HUDEP-2 (cell line): ENCODE results near the gene ENOX2.
A peak's percentile ranks its signal among the peaks of the same experiment; 100 is the strongest.

Experiments used
- DNase-seq, 76 experiments: peaks; one replicate each; lab custom pipeline; 2025; ENCODE audit not compliant: unreplicated experiment in 76 of 76; lab: John Stamatoyannopoulos, UW

Gene ENOX2

DNA sequence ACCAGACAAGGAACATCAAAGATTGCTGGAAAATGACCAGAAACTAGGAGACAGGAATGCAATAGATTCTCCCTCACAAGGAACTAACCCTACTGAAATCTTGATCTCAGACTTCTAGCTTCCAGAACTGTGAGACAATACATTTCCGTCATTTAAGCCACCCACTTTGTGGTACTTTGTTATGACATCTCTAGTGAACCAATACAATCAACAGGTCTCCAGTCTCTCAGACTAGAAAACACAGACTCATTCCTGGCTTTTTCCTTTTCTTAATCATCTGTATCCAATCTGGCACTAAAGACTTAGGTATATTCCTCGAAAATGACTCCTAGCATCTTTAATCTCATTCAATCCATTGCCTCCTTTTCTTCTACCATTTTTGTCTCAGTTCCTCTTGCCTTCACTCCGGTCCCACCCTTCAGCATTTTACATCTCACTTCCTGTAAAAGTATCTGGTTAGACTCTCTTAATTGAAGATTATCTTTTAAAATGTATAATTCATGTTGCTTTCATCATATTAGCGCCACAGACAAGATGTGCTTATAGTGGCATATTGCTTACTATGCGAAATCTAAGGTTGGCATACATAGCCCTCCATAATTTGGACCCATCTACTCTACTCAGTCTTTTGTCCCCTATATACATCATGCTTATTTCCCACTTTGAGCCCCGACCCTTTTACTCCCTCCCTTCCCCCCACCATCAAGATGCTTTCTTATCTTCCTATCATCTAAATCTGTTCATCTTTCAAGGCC, 250.0 kb downstream of the ENOX2 start:
- DNase-seq: no peak

DNA sequence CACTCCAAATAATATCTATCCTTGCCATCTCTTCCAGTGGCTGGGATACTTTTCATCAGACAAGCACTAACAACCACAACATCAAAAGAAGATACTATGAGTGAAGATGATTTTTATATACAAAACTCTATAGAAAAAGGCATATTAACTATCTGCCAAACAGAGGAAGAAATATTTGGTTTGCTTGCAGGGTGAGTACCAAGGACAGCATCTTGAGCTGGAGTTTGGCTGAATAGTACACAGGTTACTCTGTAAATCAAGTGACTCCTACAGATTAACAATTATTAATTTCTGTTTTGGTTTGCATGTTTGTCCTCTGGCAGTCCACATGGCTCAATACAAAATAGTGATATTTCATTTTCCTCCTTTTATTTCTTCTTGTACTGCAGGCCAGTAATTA, 253.3 kb downstream of the ENOX2 start:
- no peak for DNase-seq

DNA sequence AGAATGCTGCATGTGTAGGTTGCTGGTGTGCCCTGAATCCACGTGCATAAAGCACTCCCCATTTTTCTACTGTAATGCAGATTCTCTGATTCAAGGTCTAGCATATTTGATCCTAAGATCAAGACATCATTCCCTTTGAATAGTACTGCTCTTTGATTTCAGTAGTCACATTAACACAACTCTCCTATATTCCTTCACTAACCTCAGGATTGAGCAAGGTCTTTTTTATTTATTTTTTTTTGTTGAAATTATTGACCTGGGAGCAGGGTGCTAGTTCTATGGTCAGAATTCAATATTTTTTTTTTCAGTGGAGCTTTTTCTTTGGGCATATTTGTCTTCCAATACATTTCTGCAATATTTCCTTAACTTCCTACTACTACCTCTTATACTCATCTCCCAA, 255.5 kb downstream of the ENOX2 start:
- no peak for DNase-seq

DNA sequence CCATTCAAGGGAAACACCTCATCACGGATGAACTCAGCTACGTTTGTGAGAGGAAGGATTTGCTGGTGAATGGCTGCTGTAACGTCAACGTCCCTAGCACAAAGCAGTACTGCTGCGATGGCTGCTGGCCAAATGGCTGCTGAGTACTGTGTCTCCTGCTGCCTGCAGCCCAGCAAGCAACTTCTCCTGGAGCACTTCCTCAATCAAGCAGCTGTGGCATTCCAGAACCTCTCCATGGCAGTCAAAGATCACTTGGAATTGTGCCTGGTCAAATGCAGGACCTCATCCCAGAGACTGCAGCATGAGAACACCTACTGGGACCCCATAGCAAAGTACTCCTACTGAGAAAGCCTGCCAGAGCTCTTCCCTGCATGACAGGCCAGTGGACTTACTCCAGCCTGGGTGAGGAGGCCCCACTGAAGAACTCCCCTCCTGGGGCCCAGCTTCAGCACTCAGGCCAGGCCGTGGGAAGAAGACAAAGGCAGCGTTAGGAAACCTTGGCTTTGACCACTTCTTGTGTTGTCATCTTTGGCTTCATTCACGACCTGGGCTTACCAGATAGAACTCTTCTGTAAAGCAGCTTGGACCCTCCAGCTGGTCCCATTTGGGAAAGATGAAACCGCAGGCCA, 256.9 kb downstream of the ENOX2 start:
- DNase-seq: no peak

DNA sequence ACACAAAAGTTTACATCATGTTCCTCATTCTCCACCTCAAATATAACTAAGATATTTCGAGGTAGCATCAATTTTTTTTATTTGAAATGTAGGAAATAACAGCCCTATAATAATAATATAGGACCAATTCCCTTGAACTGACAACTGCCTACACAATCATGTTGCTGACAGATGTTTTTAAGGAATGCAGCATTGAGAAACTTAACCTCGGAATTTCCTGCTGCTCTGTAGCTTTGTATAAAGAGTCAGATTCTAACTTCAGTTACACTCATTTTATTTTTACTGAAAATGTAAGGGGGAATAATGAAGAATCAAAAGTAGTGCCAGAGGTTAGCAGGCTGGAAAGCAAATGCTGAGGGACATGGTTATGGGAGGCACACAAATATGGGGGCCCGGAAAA, 265.4 kb downstream of the ENOX2 start:
- DNase-seq: no peak

DNA sequence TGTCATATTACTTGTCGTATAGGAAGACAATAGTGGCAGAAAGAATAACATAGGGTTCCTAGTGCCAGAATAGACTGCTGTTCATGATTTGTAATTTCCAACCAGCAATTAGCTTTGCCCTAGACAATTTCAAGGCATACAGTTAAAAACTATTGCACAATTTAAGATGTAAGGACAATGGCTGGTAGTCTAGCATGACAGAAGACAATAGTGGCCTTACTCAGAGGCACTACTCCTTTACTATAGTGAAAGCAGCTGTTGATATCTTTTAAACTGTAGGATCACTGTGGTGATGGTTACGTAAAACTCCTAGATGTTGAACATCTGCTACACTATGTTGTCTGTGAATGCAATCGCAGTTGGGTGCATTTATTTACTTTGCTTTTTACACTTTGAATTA, 266.7 kb downstream of the ENOX2 start:
- no peak for DNase-seq

DNA sequence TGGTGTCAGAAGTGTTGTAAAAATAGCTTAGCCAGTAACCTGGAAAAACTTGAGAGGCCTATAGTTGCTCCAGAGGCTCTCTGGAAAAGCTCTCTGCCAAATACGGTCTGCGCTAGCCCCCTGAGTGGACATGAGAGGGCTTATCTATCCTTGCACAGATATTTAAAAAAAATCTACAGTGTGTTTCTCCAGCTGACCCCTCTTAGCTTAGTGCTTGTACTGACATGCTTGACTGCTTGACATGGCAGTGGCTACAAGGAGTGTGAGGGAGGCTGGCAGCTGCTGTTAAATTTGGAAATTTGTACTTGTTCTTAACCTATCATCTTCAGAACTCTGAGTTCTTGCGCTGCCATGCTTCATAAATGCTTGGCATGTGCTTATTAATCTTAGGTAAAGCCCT, 272.0 kb downstream of the ENOX2 start:
- no peak for DNase-seq

DNA sequence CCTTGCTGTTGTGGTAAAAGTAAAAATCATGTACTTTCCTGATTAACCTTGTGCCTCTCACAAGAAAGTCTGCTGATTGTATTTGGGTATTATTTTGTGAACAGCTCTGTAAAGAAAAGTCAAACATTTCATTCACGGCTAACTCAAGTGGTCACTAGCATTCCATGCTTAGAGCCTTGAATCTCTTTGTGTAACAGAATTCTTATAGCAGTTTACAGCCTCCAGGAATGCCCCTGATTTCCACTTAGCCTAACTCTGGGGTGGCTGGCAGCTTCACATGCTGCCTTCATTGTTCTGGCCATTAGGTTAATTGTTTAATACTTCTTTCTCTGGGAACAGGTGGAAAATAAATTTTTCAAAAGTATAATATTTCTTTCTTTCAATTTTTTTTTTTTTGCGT, 274.5 kb downstream of the ENOX2 start:
- DNase-seq: no peak

DNA sequence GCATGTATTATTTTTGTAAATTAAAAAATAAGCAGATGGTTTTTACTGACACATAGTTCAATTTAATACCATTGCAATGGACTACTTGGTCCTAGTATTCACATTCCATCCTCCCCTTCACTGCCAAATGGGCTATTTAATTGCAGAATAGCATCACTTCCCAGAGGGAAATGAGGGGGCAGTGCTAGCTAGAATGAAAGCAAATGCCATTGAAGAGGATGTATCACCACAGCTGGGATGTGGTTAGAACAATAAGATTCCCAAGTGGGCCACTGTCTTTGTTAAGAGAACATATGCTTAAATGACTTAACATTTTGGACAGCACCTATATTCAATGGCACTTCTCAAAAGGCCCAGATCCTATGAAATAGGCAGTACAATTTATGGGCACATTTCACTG, 276.5 kb downstream of the ENOX2 start:
- no peak for DNase-seq

DNA sequence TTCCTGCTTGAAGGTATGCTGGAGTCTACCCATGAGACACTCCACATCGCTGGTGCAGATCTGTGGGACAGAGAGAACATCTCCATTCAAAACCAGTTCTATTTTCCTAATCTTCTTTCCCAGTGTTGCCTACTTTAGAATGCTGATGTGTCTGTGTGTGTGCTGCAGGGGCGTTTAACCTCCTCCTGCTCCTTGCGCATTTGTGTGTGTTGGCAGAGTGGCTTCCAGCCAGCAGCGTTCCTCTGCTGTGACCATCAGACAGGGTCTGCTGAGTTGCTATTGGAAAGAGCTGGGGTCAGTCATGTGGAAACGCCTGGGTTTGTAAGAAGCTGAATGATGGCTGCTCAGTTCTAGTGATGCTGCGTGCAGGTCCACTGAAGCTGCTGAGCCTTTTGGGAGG, 277.6 kb downstream of the ENOX2 start:
- no peak for DNase-seq

DNA sequence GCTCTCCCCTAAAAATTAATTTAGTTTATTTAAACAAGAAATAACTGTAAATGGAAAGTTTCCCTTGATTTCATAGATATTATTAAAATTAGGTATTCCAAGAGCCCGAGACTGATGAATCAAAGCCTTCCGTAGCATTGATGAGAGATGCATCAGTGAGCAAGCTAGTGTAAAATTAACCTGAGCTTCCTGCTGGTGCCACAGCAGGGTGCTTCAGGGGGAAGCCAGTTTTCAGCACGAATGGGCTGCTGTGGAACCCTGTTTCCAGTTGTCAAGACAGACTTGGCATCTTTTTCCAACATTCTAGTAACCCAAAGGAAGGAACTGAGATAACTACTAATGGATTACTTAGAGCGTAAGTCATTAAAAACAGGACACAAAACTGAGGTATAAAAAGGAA, 279.5 kb downstream of the ENOX2 start:
- DNase-seq: no peak

DNA sequence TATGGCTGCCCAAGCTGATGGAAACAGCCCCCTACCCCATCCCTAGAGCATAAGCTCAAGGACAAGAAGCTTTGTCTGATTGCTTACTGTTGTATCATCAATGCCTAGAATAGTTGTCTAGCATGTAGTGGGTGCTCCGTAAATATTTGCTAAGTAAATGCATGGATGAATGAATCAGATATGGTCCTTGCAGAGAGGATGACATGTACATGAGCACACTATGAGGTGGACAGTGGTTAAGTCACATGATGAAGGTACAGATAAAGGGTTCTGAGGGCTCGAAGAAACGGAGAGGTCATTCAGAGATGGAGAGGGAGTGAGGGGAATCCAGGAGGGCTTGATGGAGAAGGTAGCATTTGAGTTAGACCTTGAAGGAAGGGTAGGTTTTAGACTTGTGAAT, 287.1 kb downstream of the ENOX2 start:
- DNase-seq: no peak

DNA sequence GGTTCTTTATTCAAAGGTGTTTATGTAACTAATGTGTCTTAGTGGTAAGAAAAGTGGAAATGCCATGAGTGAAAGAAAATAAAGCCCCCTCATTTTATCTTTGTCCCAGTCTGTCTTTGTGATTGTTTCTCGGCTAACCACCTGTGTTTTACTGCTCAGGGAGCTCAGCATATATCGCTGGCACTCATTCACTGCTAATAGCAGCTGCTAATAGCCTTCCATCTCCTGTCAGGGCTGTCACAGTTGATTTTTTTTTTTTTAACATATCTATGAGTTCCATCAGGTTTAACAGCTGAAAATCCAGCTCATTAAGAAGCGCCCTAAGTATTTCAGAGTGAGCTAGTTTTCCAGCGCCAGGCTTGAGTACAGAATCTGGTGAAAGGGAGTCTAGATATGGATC, 295.6 kb downstream of the ENOX2 start:
- DNase-seq: no peak

DNA sequence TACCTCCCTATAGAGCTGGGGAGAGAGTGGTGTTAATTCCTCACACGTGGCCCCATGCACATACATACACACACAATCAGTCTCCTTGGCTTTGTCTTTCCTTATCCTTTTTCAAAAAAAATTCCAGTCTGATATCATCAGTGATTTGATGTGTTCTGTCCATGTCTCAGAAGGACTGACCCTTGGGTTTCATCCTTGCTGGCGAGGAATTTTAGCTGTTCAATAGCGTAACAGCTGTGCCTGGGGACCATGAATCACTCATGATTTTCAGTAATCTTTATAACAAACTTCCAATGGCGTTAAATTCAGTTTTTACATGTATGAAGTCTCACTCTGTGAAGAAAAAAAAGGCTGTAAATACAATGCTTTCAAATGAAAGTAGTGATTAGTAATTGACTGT, 296.6 kb downstream of the ENOX2 start:
- no peak for DNase-seq

DNA sequence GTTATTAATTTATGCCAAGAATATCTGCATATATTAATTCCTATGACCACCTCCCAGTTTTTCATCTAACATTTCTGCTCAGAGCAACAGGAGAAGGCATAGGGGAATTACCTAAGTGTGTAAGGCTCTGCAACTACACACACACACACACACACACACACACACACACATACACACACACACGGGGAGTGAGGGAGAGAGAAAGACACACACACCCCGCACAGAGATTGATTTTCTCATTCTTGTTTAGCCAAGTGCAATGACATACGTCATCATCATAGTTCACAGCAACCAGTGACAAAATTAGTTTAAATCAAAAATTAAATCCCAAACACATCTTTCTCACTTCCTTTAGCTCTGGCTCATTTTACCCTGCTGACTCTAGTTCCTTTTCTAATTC, 298.1 kb downstream of the ENOX2 start:
- DNase-seq: no peak

DNA sequence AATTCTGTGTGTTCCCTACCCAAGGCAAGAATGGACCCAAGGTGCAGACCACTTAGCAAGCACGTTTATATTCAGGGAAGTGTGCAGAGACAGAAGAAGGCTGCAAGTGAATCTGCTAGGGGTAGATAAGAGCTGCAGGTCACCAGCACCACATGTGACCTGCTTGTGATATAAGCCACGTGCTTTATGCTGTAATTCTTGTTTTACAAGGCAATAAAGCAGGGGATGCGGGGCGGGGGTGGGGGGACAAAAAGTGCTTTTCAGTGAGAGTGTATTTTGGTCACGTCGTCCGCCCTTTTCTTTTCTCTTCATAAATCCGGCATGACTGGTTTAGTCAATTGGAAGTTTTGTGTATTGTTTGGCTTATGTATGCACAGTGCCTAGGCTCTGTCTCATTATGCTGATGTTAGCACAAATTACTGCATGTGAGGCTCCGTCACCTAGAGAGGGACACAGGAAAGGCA, 308.5 kb downstream of the ENOX2 start:
- peak in 73 of 76 experiments; percentile 4 to 80 (median 44) for DNase-seq

DNA sequence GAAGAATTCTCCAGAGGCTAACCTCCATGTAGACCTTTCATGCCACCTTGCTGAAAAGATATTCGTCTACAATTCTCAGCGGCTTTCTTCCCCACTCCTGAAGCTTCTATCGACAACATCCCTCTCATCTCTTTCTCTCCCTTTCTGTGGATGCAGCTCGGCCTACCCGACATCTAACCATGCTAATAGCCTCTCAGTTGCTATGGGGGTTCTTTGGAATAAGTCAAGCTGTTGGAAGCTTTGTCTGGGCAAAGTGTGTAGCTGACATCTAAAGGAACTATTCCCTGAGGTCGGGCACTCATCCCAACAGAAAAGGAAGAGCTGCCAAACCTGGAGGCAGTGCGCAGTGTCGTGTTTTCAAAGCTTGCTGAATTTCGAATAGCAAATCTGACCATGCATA, 309.1 kb downstream of the ENOX2 start:
- DNase-seq: peak in 1 of 76 experiments; percentile 7

DNA sequence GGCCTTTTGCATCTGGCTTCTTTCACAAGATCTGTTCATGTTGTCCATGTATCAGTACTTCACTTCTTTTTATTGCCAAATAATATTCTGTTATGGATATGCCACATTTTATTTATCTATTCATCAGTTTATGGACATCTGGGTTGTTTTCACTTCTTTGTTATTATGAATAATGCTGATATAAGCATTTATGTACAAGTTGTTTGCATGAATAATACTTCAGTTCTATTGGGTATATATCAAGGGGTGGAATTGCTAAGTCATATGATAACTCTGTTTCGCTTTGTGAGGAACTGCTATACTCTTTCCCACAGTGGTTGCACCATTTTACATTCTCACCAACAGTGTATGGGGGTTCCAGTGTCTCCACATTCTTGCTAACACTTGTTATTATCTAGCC, 310.8 kb downstream of the ENOX2 start:
- DNase-seq: peak in 1 of 76 experiments; percentile 6

DNA sequence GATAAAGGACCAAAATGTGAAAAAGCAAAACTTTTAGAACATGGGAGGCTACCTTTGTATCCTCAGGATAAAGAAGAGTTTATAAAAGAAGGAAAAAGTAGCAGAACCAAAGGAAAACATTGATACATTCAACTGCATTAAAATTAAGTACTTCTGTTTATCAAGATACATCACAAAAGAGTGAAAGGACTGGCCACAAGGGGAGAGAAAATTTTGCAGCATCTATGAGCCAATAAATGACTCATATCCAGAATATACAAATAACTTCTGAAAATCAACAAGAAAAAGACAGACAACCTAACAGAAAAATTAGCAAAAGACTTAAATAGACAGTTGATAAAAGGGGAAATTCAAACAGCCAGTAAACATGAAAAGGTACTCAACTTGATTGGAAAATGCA, 324.1 kb downstream of the ENOX2 start:
- DNase-seq: no peak

DNA sequence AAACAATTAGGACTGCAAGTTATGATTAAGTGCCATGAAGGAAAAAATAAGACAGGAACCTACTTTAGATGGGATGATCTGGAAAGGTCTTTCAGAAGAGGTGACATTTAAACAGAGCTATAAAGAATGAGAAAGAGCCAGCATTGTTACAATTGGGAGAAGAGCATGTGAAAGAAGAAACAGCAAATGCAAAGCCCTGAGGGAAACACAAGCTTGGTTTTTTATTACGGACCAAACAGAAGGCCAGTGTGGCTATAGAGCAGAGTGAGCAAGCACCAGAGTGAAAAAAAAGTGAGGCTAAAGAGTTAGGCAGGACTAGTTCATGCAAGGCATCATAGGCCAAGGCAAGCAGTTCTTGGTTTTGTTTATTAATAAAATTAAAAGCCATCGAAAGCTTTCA, 325.6 kb downstream of the ENOX2 start:
- DNase-seq: no peak

DNA sequence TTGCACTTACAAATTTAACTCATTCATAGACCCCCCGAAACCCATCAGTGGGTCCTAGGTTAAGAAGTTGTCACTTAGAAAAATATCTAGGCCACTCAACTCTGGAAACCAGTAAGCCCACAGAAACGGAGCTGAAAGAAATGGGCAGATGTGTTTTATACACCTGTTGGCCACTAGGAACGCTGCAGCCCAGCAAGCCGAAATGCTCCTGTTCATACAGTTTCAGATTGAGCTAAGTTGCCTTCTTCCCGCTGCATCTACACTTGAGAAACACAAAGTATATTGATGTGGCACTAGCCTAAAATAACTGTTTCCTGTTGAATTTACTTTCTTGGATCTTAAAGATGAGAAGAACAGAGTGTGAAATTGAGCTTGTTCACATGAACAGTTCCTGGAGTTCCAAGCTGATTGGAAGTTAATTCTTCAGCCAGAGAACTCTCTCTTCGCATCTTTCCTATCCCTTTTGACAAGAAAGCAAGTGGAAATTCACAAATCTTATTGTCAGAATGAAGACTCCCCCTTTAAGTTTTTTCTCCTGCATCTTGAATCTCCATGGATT, 327.1 kb downstream of the ENOX2 start:
- DNase-seq: peak in 37 of 76 experiments; percentile 0 to 35 (median 6)
